ENCODE measurements around the gene POLE.

The POLE gene

DNA sequence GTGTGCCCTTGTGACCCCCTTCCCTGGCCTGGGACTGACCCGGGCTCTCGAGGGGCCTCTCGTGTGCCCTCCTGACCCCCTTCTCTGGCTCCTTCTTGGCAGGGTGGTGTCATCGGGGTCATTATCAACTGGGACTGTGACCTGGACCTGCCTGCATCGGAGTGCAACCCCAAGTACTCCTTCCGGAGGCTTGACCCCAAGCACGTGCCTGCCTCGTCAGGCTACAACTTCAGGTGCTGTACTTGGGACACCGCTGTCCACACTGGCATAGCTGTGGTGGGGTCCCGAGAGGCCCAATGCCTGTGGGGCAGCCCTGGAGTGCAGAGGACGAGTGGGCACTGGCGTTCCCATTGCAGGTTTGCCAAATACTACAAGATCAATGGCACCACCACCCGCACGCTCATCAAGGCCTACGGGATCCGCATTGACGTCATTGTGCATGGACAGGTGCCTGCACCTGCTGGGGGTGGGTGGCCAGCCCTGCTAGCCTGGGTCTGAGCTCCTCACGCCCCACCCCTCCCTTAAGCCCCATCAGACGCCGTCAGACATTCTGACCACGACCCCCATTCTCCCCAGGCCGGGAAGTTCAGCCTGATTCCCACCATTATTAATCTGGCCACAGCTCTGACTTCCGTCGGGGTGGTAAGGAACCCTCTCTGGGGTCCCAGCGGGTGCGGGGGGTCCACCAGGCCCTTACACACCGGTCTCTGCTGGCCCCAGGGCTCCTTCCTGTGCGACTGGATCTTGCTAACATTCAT, 66.1 kb downstream of the POLE start:
- peaks cover 8% of the 10 kb centered on the region for H3K4me1 ChIP-seq (ENCODE audit: insufficient read depth, low read length)
- H3K27me3 ChIP-seq (ENCODE audit: control insufficient read depth in 1 of 2, insufficient read depth in 2 of 2, low read length in 2 of 2): peaks cover 18 to 41% of the 10 kb centered on the region in 2 donors
- H3K9me3 ChIP-seq (ENCODE audit: low read length): peaks cover 4% of the 10 kb centered on the region
- no peak overlapping the region for H3K9ac ChIP-seq (ENCODE audit: low read length)
- H3K4me3 ChIP-seq (ENCODE audit: low read depth in 1 of 2, low read length in 2 of 2): no peak overlapping the region
- H3K36me3 ChIP-seq (ENCODE audit: insufficient read depth, low read length): peaks cover 12% of the 10 kb centered on the region
- H3K27ac ChIP-seq (ENCODE audit: low read depth, low read length): no peak overlapping the region

DNA sequence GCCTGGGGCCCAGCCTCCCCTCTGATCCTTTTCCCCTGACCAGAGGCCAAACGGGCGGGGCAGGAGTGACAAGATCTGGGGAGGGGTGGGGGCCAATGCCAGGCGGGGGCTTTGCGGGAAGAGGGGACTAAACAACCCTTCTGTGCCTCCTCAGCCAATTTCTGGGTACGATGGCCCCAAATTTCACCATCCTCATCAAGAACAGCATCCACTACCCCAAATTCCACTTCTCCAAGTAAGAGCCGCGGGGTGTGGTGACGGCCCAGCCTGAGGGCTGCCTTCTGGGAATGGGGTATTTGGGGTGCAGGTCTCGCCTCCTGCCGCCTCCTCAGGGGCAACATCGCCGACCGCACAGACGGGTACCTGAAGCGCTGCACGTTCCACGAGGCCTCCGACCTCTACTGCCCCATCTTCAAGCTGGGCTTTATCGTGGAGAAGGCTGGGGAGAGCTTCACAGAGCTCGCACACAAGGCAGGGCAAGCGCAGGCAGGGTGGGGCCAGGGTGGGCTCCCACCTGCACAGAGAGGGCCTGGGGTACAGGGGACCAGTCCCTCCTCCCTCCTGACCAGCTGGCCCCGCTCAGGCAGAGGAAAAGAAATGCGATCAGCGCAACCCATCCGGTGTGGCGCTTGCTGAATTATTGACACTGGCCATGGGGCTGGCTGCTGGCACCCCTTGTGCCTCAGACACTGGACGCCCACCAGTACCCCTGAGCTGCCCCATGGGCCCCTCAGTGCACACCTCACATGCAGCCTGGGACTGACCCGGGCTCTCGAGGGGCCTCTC, 66.8 kb downstream of the POLE start:
- H3K27me3 ChIP-seq (ENCODE audit: control insufficient read depth in 1 of 2, insufficient read depth in 2 of 2, low read length in 2 of 2): peaks cover 24 to 49% of the 10 kb centered on the region in 2 donors

DNA sequence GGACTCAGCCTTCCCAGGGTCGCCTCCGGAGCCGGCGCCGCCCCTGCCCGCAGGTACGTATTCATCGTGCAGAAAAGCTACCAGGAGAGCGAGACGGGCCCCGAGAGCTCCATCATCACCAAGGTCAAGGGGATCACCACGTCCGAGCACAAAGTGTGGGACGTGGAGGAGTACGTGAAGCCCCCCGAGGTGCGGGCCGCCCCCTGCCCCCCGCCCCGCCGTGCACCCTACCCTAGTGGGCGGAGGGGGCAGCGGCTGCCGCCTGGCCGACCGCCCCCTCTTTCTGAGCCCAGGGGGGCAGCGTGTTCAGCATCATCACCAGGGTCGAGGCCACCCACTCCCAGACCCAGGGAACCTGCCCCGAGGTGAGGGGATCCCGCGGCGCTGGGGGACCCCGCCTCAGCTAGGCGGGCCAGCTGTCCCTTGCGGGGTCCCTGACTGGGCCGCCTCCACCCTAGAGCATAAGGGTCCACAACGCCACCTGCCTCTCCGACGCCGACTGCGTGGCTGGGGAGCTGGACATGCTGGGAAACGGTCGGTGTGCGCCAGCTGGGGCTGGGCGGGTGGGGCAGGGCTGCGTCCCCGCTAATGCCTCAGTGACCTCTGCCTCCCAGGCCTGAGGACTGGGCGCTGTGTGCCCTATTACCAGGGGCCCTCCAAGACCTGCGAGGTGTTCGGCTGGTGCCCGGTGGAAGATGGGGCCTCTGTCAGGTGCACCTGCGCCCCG, 67.6 kb downstream of the POLE start:
- peaks cover 27 to 51% of the 10 kb centered on the region in 2 donors for H3K27me3 ChIP-seq (ENCODE audit: control insufficient read depth in 1 of 2, insufficient read depth in 2 of 2, low read length in 2 of 2)
- no peak overlapping the region for H3K9ac ChIP-seq (ENCODE audit: low read length)
- no peak overlapping the region for H3K4me3 ChIP-seq (ENCODE audit: low read depth in 1 of 2, low read length in 2 of 2)
- H3K36me3 ChIP-seq (ENCODE audit: insufficient read depth, low read length): peaks cover 4% of the 10 kb centered on the region
- H3K27ac ChIP-seq (ENCODE audit: low read depth, low read length): no peak overlapping the region
- H3K9me3 ChIP-seq (ENCODE audit: low read length): peaks cover 4% of the 10 kb centered on the region
- H3K4me1 ChIP-seq (ENCODE audit: insufficient read depth, low read length): peaks cover 8% of the 10 kb centered on the region

More for the DNA sequence above, 66.8 kb downstream of the POLE start:
- Histone ChIP-seq H3K4me1 (ENCODE audit: insufficient read depth, low read length) (peaks cover 8% of the 10 kb centered on the region), H3K27ac (ENCODE audit: low read depth, low read length) (no peak overlapping the region), H3K36me3 (ENCODE audit: insufficient read depth, low read length) (peaks cover 11% of the 10 kb centered on the region), H3K9ac (ENCODE audit: low read length) (no peak overlapping the region), H3K9me3 (ENCODE audit: low read length) (peaks cover 4% of the 10 kb centered on the region), H3K4me3 (ENCODE audit: low read depth in 1 of 2, low read length in 2 of 2) (no peak overlapping the region)

DNA sequence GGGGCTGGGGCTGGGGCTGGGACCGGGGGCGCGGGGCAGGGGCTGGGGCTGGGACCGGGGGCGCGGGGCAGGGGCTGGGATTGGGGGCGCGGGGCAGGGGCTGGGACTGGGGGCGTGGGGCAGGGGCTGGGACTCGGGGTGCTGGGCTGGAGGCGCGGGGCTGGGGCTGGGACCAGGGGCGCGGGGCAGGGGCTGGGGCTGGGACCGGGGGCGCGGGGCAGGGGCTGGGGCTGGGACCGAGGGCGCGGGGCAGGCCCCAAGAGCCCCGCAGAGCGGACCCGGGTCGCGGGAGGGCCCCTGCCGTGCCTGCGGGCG, 68.1 kb downstream of the POLE start:
- Histone ChIP-seq H3K4me3 (ENCODE audit: low read depth in 1 of 2, low read length in 2 of 2) (no peak overlapping the region), H3K27ac (ENCODE audit: low read depth, low read length) (no peak overlapping the region), H3K9me3 (ENCODE audit: low read length) (peaks cover 4% of the 10 kb centered on the region), H3K36me3 (ENCODE audit: insufficient read depth, low read length) (no peaks in the 10 kb centered on the region), H3K27me3 (ENCODE audit: control insufficient read depth in 1 of 2, insufficient read depth in 2 of 2, low read length in 2 of 2) (peaks cover 27 to 51% of the 10 kb centered on the region in 2 donors), H3K4me1 (ENCODE audit: insufficient read depth, low read length) (peaks cover 8% of the 10 kb centered on the region), H3K9ac (ENCODE audit: low read length) (no peak overlapping the region)

DNA sequence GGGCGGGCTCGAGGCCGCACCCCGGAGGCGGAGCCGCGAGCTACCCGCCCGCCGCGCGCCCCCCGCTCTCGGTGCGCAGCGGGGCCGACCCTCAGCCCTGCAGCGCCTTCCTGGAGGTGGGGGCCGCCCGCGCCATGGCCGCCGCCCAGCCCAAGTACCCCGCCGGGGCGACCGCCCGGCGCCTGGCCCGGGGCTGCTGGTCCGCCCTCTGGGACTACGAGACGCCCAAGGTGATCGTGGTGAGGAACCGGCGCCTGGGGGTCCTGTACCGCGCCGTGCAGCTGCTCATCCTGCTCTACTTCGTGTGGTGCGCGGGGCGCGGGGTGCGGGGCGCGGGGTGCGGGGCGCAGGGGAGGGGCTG, 68.5 kb downstream of the POLE start, which contains the start of gene P2RX2:
P2RX2 (plus strand) TSS at position 94 of the 361 bp plus-strand sequence; CDS start at position 135, 41 bp downstream.
- Histone ChIP-seq H3K4me1 (ENCODE audit: insufficient read depth, low read length) (peaks cover 8% of the 10 kb centered on the region), H3K9ac (ENCODE audit: low read length) (no peak within 1 kb of the TSS), H3K36me3 (ENCODE audit: insufficient read depth, low read length) (no peaks in the 10 kb centered on the region), H3K4me3 (ENCODE audit: low read depth in 1 of 2, low read length in 2 of 2) (no peak within 1 kb of the TSS), H3K27me3 (ENCODE audit: control insufficient read depth in 1 of 2, insufficient read depth in 2 of 2, low read length in 2 of 2) (peaks cover 27 to 51% of the 10 kb centered on the region in 2 donors), H3K9me3 (ENCODE audit: low read length) (peaks cover 4% of the 10 kb centered on the region), H3K27ac (ENCODE audit: low read depth, low read length) (no peak within 1 kb of the TSS)

DNA sequence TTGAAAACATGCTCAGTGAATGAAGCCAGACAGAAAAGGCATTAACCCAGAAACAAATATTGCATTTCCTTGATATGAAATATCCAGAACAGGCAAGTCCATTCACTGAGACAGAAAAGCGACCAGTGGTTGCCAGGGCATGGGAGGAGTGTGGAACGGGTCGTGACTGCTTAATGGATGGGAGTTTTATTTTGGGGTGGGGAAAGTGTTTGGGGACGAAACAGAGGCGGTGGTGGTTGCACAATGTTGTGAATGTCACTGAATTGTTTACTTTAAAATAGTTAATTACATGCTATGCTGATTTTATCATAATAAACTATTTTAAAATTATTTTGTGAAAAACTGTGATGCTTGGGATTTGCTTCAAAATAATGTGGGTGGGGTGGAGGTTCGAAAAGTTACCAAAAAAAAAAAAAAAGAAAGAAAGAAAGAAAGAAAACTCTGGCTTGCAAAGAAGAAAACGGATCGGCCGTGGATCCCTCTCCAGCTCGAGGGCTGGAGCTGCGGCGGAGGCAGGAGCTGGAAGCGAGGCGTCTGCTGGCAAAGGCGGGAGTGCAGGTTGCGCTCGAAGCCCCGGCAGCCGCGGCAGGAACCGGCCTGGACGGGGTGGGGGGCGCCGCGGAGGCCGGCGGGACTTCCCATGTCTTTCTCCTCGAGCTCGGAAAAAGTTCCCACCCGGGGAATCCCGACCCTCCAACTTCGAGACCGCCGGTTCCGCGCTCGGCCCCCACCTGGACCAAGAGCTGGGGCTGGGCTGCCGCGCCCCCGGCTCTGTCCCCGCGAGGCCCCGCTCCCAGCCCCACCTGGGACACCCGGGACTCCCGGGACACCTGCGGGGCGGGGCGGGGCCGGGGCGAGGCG, 69.1 kb downstream of the POLE start:
- Histone ChIP-seq H3K27ac (ENCODE audit: low read depth, low read length) (no peak overlapping the region), H3K4me1 (ENCODE audit: insufficient read depth, low read length) (peaks cover 8% of the 10 kb centered on the region), H3K9me3 (ENCODE audit: low read length) (peaks cover 4% of the 10 kb centered on the region), H3K9ac (ENCODE audit: low read length) (no peak overlapping the region), H3K4me3 (ENCODE audit: low read depth in 1 of 2, low read length in 2 of 2) (no peak overlapping the region), H3K36me3 (ENCODE audit: insufficient read depth, low read length) (no peaks in the 10 kb centered on the region), H3K27me3 (ENCODE audit: control insufficient read depth in 1 of 2, insufficient read depth in 2 of 2, low read length in 2 of 2) (peaks cover 27 to 51% of the 10 kb centered on the region in 2 donors)

DNA sequence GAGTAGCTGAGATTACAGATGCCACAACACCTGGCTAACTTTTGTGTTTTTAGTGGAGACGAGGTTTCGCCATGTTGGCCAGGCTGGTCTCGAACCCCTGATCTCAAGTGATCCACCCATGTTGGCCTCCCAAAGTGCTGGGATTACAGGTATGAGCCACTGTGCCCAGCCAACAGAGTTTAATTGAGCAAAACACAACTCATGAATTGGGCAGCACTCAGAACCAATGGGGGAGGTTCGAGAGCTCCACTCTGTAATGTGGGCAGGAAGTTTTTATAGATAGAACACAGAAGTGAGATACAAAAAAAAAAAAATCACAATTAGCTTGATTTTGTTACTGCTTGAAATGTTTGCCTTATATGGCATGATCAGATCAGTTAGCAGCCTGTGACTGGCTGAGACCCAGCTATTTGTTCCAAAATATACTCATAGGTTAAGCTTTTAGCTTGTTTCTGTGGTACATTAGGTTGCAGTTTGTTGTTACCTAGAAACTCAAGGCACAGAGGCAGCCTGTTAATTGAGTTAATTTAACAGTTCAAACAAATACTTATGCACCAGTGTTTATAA, 69.9 kb downstream of the POLE start:
- Histone ChIP-seq H3K4me3 (ENCODE audit: low read depth in 1 of 2, low read length in 2 of 2) (no peak overlapping the region), H3K9ac (ENCODE audit: low read length) (no peak overlapping the region), H3K27me3 (ENCODE audit: control insufficient read depth in 1 of 2, insufficient read depth in 2 of 2, low read length in 2 of 2) (peaks cover 27 to 51% of the 10 kb centered on the region in 2 donors), H3K9me3 (ENCODE audit: low read length) (peaks cover 4% of the 10 kb centered on the region), H3K4me1 (ENCODE audit: insufficient read depth, low read length) (peaks cover 1% of the 10 kb centered on the region), H3K36me3 (ENCODE audit: insufficient read depth, low read length) (no peaks in the 10 kb centered on the region), H3K27ac (ENCODE audit: low read depth, low read length) (no peak overlapping the region)

DNA sequence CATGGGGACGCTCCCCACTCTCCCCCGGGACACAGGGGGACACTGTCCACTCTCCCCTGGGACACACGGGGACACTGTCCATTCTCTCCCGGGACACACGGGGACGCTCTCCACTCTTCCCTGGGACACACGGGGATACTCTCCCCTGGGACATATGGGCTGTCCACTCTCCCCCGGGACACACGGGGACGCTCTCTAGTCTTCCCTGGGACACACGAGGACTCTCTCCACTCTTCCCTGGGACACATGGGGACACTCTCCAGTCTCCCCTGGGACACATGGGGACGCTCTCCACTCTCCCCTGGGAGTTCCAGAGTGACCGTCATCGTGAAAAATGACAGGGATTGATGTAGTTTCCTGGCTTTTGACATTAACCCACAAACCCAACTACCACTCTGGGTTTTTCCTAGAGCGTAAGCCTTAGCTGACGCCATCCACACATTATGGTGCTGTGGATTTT, 71.5 kb downstream of the POLE start:
- Histone ChIP-seq H3K9ac (ENCODE audit: low read length) (no peak overlapping the region), H3K9me3 (ENCODE audit: low read length) (peaks cover 4% of the 10 kb centered on the region), H3K27ac (ENCODE audit: low read depth, low read length) (no peak overlapping the region), H3K27me3 (ENCODE audit: control insufficient read depth in 1 of 2, insufficient read depth in 2 of 2, low read length in 2 of 2) (peaks cover 27 to 54% of the 10 kb centered on the region in 2 donors), H3K36me3 (ENCODE audit: insufficient read depth, low read length) (no peaks in the 10 kb centered on the region), H3K4me3 (ENCODE audit: low read depth in 1 of 2, low read length in 2 of 2) (no peak overlapping the region), H3K4me1 (ENCODE audit: insufficient read depth, low read length) (peaks cover 2% of the 10 kb centered on the region)

DNA sequence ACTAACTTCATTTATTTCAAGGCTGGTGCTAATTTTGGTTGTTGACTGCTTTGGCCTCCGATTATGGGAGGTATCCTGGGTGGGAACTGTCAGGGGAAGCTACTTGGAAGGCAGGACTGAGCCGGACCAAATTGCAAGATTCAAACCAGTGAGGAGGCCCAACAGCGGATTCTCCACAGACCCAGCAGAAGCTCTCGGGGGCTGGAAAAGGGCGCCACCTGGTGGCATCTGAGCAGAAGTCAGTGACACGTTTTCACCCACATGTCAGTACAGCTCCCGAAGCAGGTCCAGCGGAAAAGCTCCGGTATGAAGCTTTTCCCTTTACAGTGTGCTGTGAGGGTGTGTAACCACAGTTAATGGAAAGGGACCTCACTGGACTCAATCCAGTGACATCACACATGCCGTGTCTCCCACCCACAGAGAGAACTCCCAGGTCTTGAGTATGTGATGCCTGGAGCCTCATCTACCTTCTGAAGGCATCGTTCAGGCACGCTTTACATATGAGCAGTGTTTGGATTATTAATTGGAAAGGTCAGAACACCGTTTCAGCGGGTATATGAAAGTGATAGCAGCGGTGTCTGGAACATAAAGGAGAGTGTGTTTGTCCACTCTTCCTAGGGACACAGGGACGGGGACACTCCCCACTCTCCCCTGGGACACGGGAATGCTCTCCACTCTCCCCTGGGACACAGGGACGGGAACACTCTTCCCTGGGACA, 72.1 kb downstream of the POLE start:
- Histone ChIP-seq H3K27ac (ENCODE audit: low read depth, low read length) (no peak overlapping the region), H3K9me3 (ENCODE audit: low read length) (peaks cover 4% of the 10 kb centered on the region), H3K9ac (ENCODE audit: low read length) (peak overlapping the region; percentile 18), H3K4me3 (ENCODE audit: low read depth in 1 of 2, low read length in 2 of 2) (no peak overlapping the region), H3K36me3 (ENCODE audit: insufficient read depth, low read length) (no peaks in the 10 kb centered on the region), H3K4me1 (ENCODE audit: insufficient read depth, low read length) (peaks cover 4% of the 10 kb centered on the region), H3K27me3 (ENCODE audit: control insufficient read depth in 1 of 2, insufficient read depth in 2 of 2, low read length in 2 of 2) (peaks cover 27 to 54% of the 10 kb centered on the region in 2 donors)

DNA sequence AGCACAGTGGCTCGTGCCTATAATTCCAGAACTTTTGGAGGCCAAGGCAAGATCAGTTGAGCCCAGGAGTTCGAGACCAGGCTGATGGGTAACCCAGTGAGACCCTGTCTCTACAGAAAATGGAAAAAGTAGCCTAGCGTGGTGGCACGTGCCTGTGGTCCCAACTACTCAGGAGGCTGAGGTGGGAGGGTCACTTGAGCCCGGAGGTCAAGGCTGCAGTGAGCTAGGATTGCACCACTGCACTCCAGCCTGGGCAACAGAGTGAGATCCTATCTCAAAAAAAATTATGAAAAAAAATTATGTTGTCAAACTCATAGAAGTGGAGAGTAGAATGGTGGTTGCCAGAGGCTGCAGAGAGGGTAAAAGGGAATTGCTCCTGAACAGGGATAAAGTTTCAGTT, 73.1 kb downstream of the POLE start:
- Histone ChIP-seq H3K36me3 (ENCODE audit: insufficient read depth, low read length) (no peaks in the 10 kb centered on the region), H3K9me3 (ENCODE audit: low read length) (peaks cover 4% of the 10 kb centered on the region), H3K9ac (ENCODE audit: low read length) (no peak overlapping the region), H3K27me3 (ENCODE audit: control insufficient read depth in 1 of 2, insufficient read depth in 2 of 2, low read length in 2 of 2) (peaks cover 27 to 53% of the 10 kb centered on the region in 2 donors), H3K27ac (ENCODE audit: low read depth, low read length) (no peak overlapping the region), H3K4me3 (ENCODE audit: low read depth in 1 of 2, low read length in 2 of 2) (no peak overlapping the region), H3K4me1 (ENCODE audit: insufficient read depth, low read length) (peaks cover 4% of the 10 kb centered on the region)

All from muscle layer of colon (tissue), 2 donors.